Gastrocnemius medialis (tissue), 4 donors: Measurements from ENCODE around the gene NRF1.

Experiments
- POLR2A ChIP-seq, 2 donors: fragments of 450-650 bp; IDR thresholded peaks; one replicate each; pipeline ENCODE4 v1.6.1; 2017; ENCODE audit warnings: antibody characterized with exemption in 2 of 2, mild to moderate bottlenecking in 2 of 2, moderate library complexity in 2 of 2
- TF ChIP-seq, protein P1 (sequence below), 5 experiments: fragments of 450-650 bp in 3 of 5; fragments of 200-600 bp in 2 of 5; sonication (generic) in 2 of 5; IDR thresholded peaks in 4 of 5; conservative IDR thresholded peaks in 1 of 5; 1 replicate in 4 of 5; 2 replicates in 1 of 5; pipeline ENCODE4 v1.5.1; 2016 to 2019; ENCODE audit warnings: antibody characterized with exemption in 5 of 5, mild to moderate bottlenecking in 3 of 5, moderate library complexity in 3 of 5

DNA sequence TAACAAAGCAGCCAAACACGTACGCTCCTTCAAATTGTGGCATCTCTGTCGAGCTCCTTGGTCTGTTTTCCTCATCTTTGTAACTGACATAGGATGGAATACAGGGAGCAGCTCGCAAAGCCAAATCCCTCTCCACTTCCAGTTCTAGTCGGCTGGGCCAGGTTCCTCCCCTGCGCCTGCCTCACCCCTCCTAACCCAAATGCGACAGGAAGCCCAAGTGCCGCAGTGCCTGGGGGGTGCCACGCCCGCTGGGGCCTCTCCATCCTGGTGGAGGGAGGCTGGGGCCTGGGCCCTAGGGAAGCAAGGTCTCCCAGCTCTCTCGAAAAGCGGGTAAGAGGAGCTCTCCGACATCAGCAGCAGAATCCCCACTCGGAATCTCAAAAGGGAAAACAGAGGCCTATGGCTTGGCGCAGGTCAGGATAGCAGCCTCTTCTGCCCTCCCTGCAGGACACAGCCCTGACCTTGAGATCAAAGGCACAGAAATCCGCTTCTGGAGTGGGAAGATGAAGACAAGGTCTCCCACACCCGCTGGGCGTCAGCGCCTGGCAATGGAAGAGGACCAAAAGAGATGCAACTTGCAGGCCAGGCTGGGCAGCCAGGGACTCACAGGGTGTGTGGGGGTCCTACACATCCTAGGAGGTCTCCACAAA is 165.8 kb downstream of the NRF1 start:
- TF ChIP-seq, protein P1, sequence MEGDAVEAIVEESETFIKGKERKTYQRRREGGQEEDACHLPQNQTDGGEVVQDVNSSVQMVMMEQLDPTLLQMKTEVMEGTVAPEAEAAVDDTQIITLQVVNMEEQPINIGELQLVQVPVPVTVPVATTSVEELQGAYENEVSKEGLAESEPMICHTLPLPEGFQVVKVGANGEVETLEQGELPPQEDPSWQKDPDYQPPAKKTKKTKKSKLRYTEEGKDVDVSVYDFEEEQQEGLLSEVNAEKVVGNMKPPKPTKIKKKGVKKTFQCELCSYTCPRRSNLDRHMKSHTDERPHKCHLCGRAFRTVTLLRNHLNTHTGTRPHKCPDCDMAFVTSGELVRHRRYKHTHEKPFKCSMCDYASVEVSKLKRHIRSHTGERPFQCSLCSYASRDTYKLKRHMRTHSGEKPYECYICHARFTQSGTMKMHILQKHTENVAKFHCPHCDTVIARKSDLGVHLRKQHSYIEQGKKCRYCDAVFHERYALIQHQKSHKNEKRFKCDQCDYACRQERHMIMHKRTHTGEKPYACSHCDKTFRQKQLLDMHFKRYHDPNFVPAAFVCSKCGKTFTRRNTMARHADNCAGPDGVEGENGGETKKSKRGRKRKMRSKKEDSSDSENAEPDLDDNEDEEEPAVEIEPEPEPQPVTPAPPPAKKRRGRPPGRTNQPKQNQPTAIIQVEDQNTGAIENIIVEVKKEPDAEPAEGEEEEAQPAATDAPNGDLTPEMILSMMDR (IDR thresholded peaks at IDR 0.05 in 4 of 5, conservative IDR thresholded peaks at IDR 0.05 in 1 of 5), result no peak
- no peak for TF ChIP-seq POLR2A (IDR thresholded peaks at IDR 0.05)
